HG03342 (cell line): ENCODE data around the gene RABIF.
"Not testable (repeated sequence)": the region's sequence is repeated elsewhere in the genome, so short reads cannot be mapped to it uniquely, and the experiment has no call there.

ENCODE experiments used
- ATAC-seq: cut with Tn5 transposase; IDR thresholded peaks from one replicate; pipeline ENCODE4 v1.9.1; 2021; ENCODE audit warnings: mild to moderate bottlenecking, moderate library complexity; ENCODE audit not compliant: unreplicated experiment

RABIF gene

DNA sequence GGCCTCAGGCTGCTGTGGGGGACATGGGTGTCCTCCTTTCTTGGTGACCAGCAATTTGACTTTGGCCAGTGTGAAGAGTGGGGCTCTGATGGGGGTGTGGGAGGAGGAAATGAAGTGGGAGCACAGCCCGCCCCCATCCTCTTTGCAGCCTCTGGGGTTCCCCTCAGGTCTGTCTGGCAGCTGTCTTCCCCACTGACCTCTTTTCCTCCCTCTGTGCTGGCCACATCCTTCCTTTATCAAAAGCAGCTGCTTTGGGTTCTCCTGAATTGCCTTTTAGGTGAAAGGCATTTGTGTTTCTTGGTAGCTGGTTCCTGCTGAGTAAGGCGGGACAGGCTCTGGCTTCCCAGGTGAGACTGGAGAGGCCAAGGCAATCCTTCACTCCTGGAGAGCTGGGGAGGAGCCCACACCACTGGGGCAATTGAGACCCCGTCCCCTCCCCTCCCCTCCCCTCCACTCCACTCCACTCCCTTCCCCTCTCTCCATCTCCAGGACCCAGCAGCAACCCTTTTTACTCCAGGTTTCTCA lies 53.3 kb downstream of the RABIF start:
- no peak for ATAC-seq

- no peak for ATAC-seq
Observed at GRCh38 chr1:202834771-202835547, 54.0 kb downstream of the RABIF start.

DNA sequence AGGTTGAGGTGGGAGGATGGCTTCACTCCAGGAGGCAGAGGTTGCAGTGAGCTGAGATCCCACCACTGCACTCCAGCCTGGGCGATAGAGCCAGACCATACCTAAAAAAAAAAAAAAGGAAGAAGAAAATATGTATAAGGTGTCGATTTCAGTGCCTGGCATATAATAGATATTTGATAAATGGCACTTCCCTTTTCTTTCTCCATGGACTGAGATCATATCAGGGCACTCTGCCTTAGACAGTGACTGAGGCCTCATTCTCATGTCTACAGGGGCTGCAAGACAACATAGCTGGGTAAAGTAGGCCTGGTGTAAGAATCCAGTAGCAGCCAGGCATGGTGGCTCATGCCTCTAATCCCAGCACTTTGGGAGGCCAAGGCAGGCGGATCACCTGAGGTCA lies 57.0 kb downstream of the RABIF start:
- ATAC-seq, result no peak

DNA sequence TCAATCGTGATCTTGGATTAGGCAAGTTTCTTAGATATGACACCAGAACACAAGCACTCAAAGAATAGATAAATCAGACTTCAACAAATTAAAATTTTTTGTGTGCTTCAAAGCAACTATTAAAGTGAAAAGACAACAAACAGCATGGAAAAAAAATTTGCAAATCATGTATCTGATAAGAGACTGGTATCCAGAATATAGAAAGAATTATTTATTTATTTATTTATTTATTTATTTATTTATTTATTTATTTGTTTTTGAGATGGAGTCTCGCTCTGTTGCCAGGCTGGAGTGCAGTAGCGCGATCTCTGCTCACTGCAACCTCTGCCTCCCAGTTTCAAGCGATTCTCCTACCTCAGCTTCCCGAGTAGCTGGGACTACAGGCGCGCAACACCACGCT lies 59.7 kb downstream of the RABIF start:
- not testable (repeated sequence) for ATAC-seq
